Measurements from ENCODE around the gene MMD2.

MMD2 gene

GRCh38 chr7:4945949-4946348 lies 13.0 kb downstream of the MMD2 start:
- Mint-ChIP-seq H3K9me3 (peaks cover 3% of the 10 kb centered on the region), H3K27me3 (ENCODE audit: low read depth, poor library complexity) (peaks cover 60% of the 10 kb centered on the region), H3K4me1 (no peaks in the 10 kb centered on the region), H3K36me3 (ENCODE audit: low read depth) (no peaks in the 10 kb centered on the region), H3K27ac (no peak overlapping the region), H3K4me3 (no peak overlapping the region)
- no peak for TF ChIP-seq CTCF (IDR thresholded peaks at IDR 0.05)
- no peak for DNase-seq

GRCh38 chr7:4944939-4945338 lies 14.0 kb downstream of the MMD2 start:
- peaks cover 3% of the 10 kb centered on the region for H3K9me3 Mint-ChIP-seq
- no peaks in the 10 kb centered on the region for H3K4me1 Mint-ChIP-seq
- no peak overlapping the region for H3K27ac Mint-ChIP-seq
- DNase-seq: no peak
- H3K27me3 Mint-ChIP-seq (ENCODE audit: low read depth, poor library complexity): peaks cover 58% of the 10 kb centered on the region
- no peak overlapping the region for H3K4me3 Mint-ChIP-seq
- no peak for TF ChIP-seq CTCF (IDR thresholded peaks at IDR 0.05)
- no peaks in the 10 kb centered on the region for H3K36me3 Mint-ChIP-seq (ENCODE audit: low read depth)

GRCh38 chr7:4943297-4943696 lies 15.7 kb downstream of the MMD2 start:
- no peak for TF ChIP-seq CTCF (IDR thresholded peaks at IDR 0.05)

GRCh38 chr7:4939971-4940728 lies 18.8 kb downstream of the MMD2 start:
- H3K27ac Mint-ChIP-seq: no peak overlapping the region
- H3K9me3 Mint-ChIP-seq: no peaks in the 10 kb centered on the region
- no peaks in the 10 kb centered on the region for H3K36me3 Mint-ChIP-seq (ENCODE audit: low read depth)
- no peak for TF ChIP-seq CTCF (IDR thresholded peaks at IDR 0.05)
- no peak overlapping the region for H3K4me3 Mint-ChIP-seq
- DNase-seq: no peak
- no peaks in the 10 kb centered on the region for H3K4me1 Mint-ChIP-seq
- peaks cover 24% of the 10 kb centered on the region for H3K27me3 Mint-ChIP-seq (ENCODE audit: low read depth, poor library complexity)

More at GRCh38 chr7:4943297-4943696, 15.7 kb downstream of the MMD2 start:
- Mint-ChIP-seq H3K4me1 (no peaks in the 10 kb centered on the region), H3K27ac (no peak overlapping the region), H3K9me3 (peaks cover 3% of the 10 kb centered on the region), H3K36me3 (ENCODE audit: low read depth) (no peaks in the 10 kb centered on the region), H3K4me3 (no peak overlapping the region), H3K27me3 (ENCODE audit: low read depth, poor library complexity) (peaks cover 51% of the 10 kb centered on the region)
- no peak for DNase-seq

GRCh38 chr7:4937411-4937810 lies 21.6 kb downstream of the MMD2 start:
- Mint-ChIP-seq H3K27me3 (ENCODE audit: low read depth, poor library complexity) (peaks cover 8% of the 10 kb centered on the region), H3K4me3 (no peak overlapping the region), H3K27ac (no peak overlapping the region), H3K36me3 (ENCODE audit: low read depth) (no peaks in the 10 kb centered on the region), H3K4me1 (no peaks in the 10 kb centered on the region), H3K9me3 (no peaks in the 10 kb centered on the region)
- DNase-seq: no peak
- no peak for TF ChIP-seq CTCF (IDR thresholded peaks at IDR 0.05)

- DNase-seq: no peak
- Mint-ChIP-seq H3K27me3 (ENCODE audit: low read depth, poor library complexity) (peaks cover 3% of the 10 kb centered on the region), H3K4me1 (no peaks in the 10 kb centered on the region), H3K9me3 (no peaks in the 10 kb centered on the region), H3K27ac (no peak overlapping the region), H3K36me3 (ENCODE audit: low read depth) (no peaks in the 10 kb centered on the region), H3K4me3 (no peak overlapping the region)
- no peak for TF ChIP-seq CTCF (IDR thresholded peaks at IDR 0.05)
These were observed 24.5 kb downstream of the MMD2 start for GRCh38 chr7:4934419-4935025.

All from nephron progenitor cell (in vitro differentiated cells).